Lung (tissue), 12 donors: ENCODE results near the gene FMN1. TPM values are rescaled to one million over a fixed set of nuclear protein-coding genes. Genes with fewer than 3 reads are reported as not detected.

Source experiments
- ATAC-seq: fragments of 200-7000 bp; cut with Tn5 transposase; one replicate; pipeline ENCODE4 v1.9.1; 2020; ENCODE audit warnings: moderate number of reproducible peaks; ENCODE audit not compliant: insufficient read depth, low FRiP score
- DNase-seq, 3 donors: peaks; one replicate each; pipeline ENCODE4 v3.0.0-alpha.2; 2013 to 2017
- H3K27ac ChIP-seq, 2 donors: one replicate each; pipeline ENCODE4 v1.5.1; 2013; ENCODE audit warnings: mild to moderate bottlenecking in 2 of 2, moderate library complexity in 2 of 2, control low read depth in 1 of 2, inconsistent platforms in 1 of 2, low read depth in 1 of 2, low read length in 1 of 2
- H3K27me3 ChIP-seq, 3 donors: one replicate each; pipeline ENCODE4 v1.5.1; 2013; ENCODE audit warnings: low read length in 2 of 3; ENCODE audit not compliant: control insufficient read depth in 3 of 3, insufficient read depth in 3 of 3
- H3K36me3 ChIP-seq, 4 donors: one replicate each; pipeline ENCODE4 v1.5.1; 2013; ENCODE audit warnings: low read length in 4 of 4, mild to moderate bottlenecking in 1 of 4, moderate library complexity in 1 of 4; ENCODE audit not compliant: control insufficient read depth in 4 of 4, insufficient read depth in 4 of 4
- H3K4me1 ChIP-seq, 5 donors: one replicate each; pipeline ENCODE4 v1.5.1; 2013; ENCODE audit warnings: low read length in 5 of 5, mild to moderate bottlenecking in 2 of 5, moderate library complexity in 1 of 5; ENCODE audit not compliant: control insufficient read depth in 5 of 5, insufficient read depth in 5 of 5
- H3K4me3 ChIP-seq: one replicate; pipeline ENCODE4 v1.5.1; 2013; ENCODE audit warnings: mild to moderate bottlenecking, control low read depth, moderate library complexity
- H3K9ac ChIP-seq, 2 donors: one replicate each; pipeline ENCODE4 v1.5.1; 2013; ENCODE audit warnings: low read length in 2 of 2, control low read depth in 1 of 2; ENCODE audit not compliant: insufficient read depth in 1 of 2
- H3K9me3 ChIP-seq, 4 donors: one replicate each; pipeline ENCODE4 v1.5.1; 2013; ENCODE audit warnings: low read length in 3 of 4, mild to moderate bottlenecking in 1 of 4, moderate library complexity in 1 of 4; ENCODE audit not compliant: control insufficient read depth in 4 of 4, insufficient read depth in 3 of 4
- CTCF ChIP-seq: IDR thresholded peaks from 2 replicates; pipeline ENCODE4 v1.5.1; 2012; ENCODE audit warnings: mild to moderate bottlenecking; ENCODE audit errors: control extremely low read depth, extremely low read depth
- WGBS, 2 donors: extraction: QIAGEN DNeasy Blood & Tissue Kit; methylation state at CpG; one replicate each; pipeline ENCODE4 v1.1.7; 2013; 5-methylcytosine and 5-hydroxymethylcytosine counted together
- polyA plus RNA-seq, 2 donors: library from polyadenylated mRNA; stranded (reverse); fragments of 200-250 nt; gene quantifications; one replicate each; pipeline ENCODE4 v1.2.1, GENCODE V29; 2013
- total RNA-seq, 2 donors: library from RNA; depleted of rRNA in 1 of 2; stranded (reverse); fragments of >200 nt in 1 of 2; gene quantifications; one replicate each; pipeline ENCODE4 v1.2.1, GENCODE V29; 2014 to 2021
- donor health status: control.
- donor health status: control.
- donor health status: Bipolar disorder and iron deficiency.
- donor health status: healthy.
- donor health status: DM: yes; HTN: yes; CAD: no.

Gene FMN1
- total and polyA plus RNA-seq, 4 donors = 4.6 to 45.2 (median 15.7) TPM

- no peak for TF ChIP-seq CTCF
- no peaks in the 10 kb centered on the region for H3K27me3 ChIP-seq
- no peaks in the 10 kb centered on the region for H3K36me3 ChIP-seq
- H3K9me3 ChIP-seq = no peaks in the 10 kb centered on the region
- no peak overlapping the region for H3K27ac ChIP-seq
- no peak overlapping the region for H3K4me3 ChIP-seq
- H3K9ac ChIP-seq = no peak overlapping the region
- WGBS, 2 donors = 60 to 65% methylated on average over 6 of the region's 6 CpGs
- ATAC-seq = no peak
- no peak for DNase-seq
- H3K4me1 ChIP-seq = no peaks in the 10 kb centered on the region
Measured at GRCh38 chr15:32879980-32880379, 314.5 kb downstream of the FMN1 start.

- 56 to 72% methylated on average over 5 of the region's 5 CpGs for WGBS, 2 donors
- Histone ChIP-seq H3K27me3 (no peaks in the 10 kb centered on the region), H3K4me3 (no peak overlapping the region), H3K9me3 (no peaks in the 10 kb centered on the region), H3K27ac (no peak overlapping the region), H3K9ac (no peak overlapping the region), H3K4me1 (no peaks in the 10 kb centered on the region), H3K36me3 (no peaks in the 10 kb centered on the region)
- ATAC-seq = no peak
- no peak for TF ChIP-seq CTCF
- no peak for DNase-seq
Measured at GRCh38 chr15:32878869-32879805, 315.4 kb downstream of the FMN1 start.

DNA sequence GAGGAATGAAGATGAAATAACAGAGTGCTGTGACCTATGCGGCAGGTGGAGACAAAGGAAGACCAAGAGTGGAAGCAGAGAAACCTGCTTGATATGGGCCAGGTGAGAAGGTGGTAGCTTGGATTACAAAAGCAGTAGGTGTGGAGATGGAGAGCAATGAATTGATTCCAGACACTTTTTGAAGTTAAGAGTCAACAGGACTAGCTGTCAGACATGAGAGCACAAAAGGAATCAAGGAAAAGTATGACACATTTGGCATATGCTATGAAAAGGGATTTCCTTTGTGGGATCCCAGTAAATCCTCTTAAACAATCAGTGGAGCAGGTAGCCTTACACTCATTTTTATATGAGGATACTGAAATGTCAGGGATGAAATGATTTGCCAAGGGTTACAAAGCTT, 316.2 kb downstream of the FMN1 start:
- TF ChIP-seq CTCF = no peak
- Histone ChIP-seq H3K4me3 (no peak overlapping the region), H3K4me1 (peaks cover 0 to 4% (median 0%) of the 10 kb centered on the region in 5 donors), H3K27ac (no peak overlapping the region), H3K9me3 (no peaks in the 10 kb centered on the region), H3K36me3 (no peaks in the 10 kb centered on the region), H3K27me3 (no peaks in the 10 kb centered on the region), H3K9ac (no peak overlapping the region)
- WGBS, 2 donors = 98 to 100% methylated on average over 1 of the region's 1 CpG
- ATAC-seq (no peak), DNase-seq (no peak)
